Left ventricle myocardium inferior (tissue), 1 donor: ENCODE data around the gene CLUH. TPM values are rescaled to one million over a fixed set of nuclear protein-coding genes. Genes with fewer than 3 reads are reported as not detected.
A peak's percentile ranks its signal among the peaks of the same experiment; 100 is the strongest.

Experiments
- DNase-seq: peaks from one replicate; pipeline ENCODE4 v3.0.0-alpha.2; 2020
- H3K27ac ChIP-seq: fragments of 200-600 bp; replicated peaks from 2 replicates; pipeline ENCODE4 v1.8.0; 2021
- H3K27me3 ChIP-seq: fragments of 200-600 bp; 2 replicates; pipeline ENCODE4 v1.8.0; 2021; ENCODE audit warnings: low read depth
- H3K36me3 ChIP-seq: fragments of 200-600 bp; 2 replicates; pipeline ENCODE4 v1.8.0; 2021
- H3K4me1 ChIP-seq: fragments of 200-600 bp; 2 replicates; pipeline ENCODE4 v1.8.0; 2021
- H3K4me3 ChIP-seq: fragments of 200-600 bp; 2 replicates; pipeline ENCODE4 v1.8.0; 2021; ENCODE audit warnings: mild to moderate bottlenecking, moderate library complexity
- H3K9me3 ChIP-seq: fragments of 200-600 bp; replicated peaks from 2 replicates; pipeline ENCODE4 v1.8.0; 2021
- CTCF ChIP-seq: fragments of 200-600 bp; IDR thresholded peaks from 2 replicates; pipeline ENCODE4 v1.8.0; 2021; ENCODE audit warnings: antibody characterized with exemption, mild to moderate bottlenecking, borderline replicate concordance
- intact Hi-C: fragments of 100-400 bp; cut with micrococcal nuclease; formaldehyde crosslinking; loops from one replicate; pipeline ENCODE4 v1.11.0; 2022
- total RNA-seq: library from RNA; stranded (reverse); fragmentation: NEBNext Ultra II Directional; extraction: Animal tissue kit (Norgen Biotek cat#: 25700); gene quantifications from one replicate; pipeline ENCODE4 v1.2.1, GENCODE V29; 2021
- donor health status: DM: no; HTN: yes; CAD: no; lungs with severe emphysema.

Gene CLUH
- total RNA-seq, 1 donor from 2014 or later = 181 TPM

- DNase-seq = no peak
- Histone ChIP-seq H3K9me3 (no peaks in the 10 kb centered on the region), H3K36me3 (no peaks in the 10 kb centered on the region), H3K27ac (no peak overlapping the region), H3K27me3 (peaks cover 100% of the 10 kb centered on the region), H3K4me1 (peaks cover 17% of the 10 kb centered on the region), H3K4me3 (no peak overlapping the region)
- intact Hi-C loops = no loop called here
- no peak for TF ChIP-seq CTCF
Measured at GRCh38 chr17:2750721-2751120, 39.2 kb upstream of the CLUH start.

- peak overlapping the region; percentile 49 for H3K4me3 ChIP-seq
- intact Hi-C loops = no loop called here
- H3K36me3 ChIP-seq = no peaks in the 10 kb centered on the region
- no peaks in the 10 kb centered on the region for H3K9me3 ChIP-seq
- DNase-seq = peak; percentile 67
- H3K27ac ChIP-seq = no peak overlapping the region
- H3K27me3 ChIP-seq = peaks cover 100% of the 10 kb centered on the region
- peaks cover 12% of the 10 kb centered on the region for H3K4me1 ChIP-seq
- TF ChIP-seq CTCF = no peak
Measured at GRCh38 chr17:2749784-2750181, 38.2 kb upstream of the CLUH start.

- no peak for TF ChIP-seq CTCF
- no peaks in the 10 kb centered on the region for H3K9me3 ChIP-seq
- no peaks in the 10 kb centered on the region for H3K36me3 ChIP-seq
- H3K27me3 ChIP-seq = peaks cover 100% of the 10 kb centered on the region
- DNase-seq = no peak
- peak within 1 kb of the TSS; percentile 49 for H3K4me3 ChIP-seq
- no peak within 1 kb of the TSS for H3K27ac ChIP-seq
- H3K4me1 ChIP-seq = peaks cover 12% of the 10 kb centered on the region
- intact Hi-C loops = no loop called here
Measured at GRCh38 chr17:2749058-2749783, 37.7 kb upstream of the CLUH start, which contains the start of gene CCDC92B. TSS of gene CCDC92B (minus strand) at chr17:2749652. CDS start at chr17:2735145, 14,507 bp downstream.

DNA sequence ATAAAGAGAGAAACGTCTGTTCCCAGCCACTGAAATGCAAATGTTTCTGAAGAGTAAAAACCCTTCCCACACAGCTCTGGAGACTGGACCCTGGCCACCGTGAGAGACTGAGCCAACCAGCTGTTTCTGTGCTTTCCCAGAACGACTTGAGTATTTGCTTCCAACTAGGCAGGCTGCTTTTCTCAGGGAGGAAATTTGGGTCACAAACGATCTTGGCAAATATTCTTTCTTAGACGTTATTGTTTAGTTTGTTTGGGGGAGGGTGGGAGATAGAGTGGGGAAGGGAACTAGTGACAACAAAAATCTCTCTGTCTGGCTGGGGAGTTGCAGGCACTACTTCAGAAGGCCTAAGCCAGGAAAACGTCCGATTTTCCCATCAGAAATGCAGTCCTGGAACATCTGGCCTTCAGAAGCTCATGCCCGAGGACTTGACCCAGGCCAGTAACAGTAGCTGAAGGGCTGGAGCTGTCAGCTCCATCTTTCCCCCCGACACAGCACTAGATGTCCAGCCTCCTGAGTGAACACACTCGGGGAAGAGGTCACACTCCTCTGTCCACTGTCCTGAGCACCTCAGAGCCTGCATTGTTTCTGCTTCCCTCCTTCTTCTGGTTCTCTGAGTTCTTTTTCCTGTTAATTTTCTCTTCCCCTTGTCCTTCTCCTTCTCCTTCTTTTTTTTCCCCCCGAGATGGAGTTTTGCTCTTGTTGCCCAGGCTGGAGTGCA is 33.9 kb upstream of the CLUH start:
- H3K4me1 ChIP-seq = peaks cover 12% of the 10 kb centered on the region
- no peak overlapping the region for H3K4me3 ChIP-seq
- intact Hi-C loops = no loop called here
- H3K27ac ChIP-seq = no peak overlapping the region
- H3K36me3 ChIP-seq = no peaks in the 10 kb centered on the region
- no peaks in the 10 kb centered on the region for H3K9me3 ChIP-seq
- peak; percentile 29 for DNase-seq
- peaks cover 85% of the 10 kb centered on the region for H3K27me3 ChIP-seq
- no peak for TF ChIP-seq CTCF

DNA sequence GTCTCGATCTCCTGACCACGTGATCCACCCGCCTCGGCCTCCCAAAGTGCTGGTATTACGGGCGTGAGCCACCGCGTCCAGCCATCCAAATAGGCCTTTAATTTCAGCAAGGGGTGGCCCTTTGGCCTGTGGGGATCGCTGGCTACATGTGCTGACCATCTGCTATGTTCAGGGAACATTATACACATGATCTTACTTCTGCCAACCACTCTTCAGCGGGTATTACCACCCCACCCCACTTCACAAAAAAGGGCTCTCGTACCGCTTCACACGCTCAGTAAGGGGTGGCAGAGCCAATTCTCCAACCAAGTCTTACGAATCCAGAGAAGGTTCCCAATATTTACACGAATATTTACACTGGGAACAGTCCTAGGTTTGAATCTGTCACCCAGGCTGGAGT is 26.1 kb upstream of the CLUH start:
- Histone ChIP-seq H3K27me3 (peaks cover 9% of the 10 kb centered on the region), H3K27ac (no peak overlapping the region), H3K4me1 (no peaks in the 10 kb centered on the region), H3K9me3 (no peaks in the 10 kb centered on the region), H3K4me3 (no peak overlapping the region), H3K36me3 (no peaks in the 10 kb centered on the region)
- intact Hi-C loops = no loop called here
- DNase-seq = no peak
- TF ChIP-seq CTCF = no peak
